Measurements from ENCODE around the gene ICAM2.

DNA sequence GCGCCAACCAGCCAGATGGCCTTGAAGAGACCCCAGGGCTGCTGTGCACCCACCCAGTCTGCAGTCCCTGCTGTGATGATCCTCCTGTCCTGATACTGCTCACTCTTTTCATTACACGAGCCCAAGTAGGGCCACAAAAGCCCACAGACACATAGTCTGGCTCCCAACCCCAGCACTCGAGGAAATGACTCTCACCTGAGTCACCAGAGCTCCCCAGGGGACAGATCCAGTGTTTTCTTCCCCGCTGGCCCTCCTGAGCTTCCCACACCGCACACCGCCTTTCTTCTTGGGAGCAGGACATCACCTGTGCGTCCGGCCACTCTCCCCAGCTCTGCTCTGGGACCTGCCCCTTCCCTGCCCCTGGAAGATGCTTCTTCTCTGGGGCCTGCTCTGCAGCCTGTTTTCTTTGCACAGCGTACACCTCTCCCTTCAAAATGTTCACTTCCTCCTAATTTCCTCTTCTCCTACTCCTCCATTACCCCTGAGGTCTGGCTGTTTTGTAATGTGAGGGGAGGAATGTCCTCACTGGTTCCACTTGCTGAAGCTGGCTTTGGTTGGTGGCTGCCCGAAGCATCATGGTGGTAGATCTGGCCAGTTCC lies 45.7 kb downstream of the ICAM2 start:
- TF ChIP-seq SIN3A (IDR thresholded peaks at IDR 0.05; ENCODE audit: borderline replicate concordance, insufficient read depth, low read length) (no peak), TAF1 (IDR thresholded peaks at IDR 0.05; ENCODE audit: borderline replicate concordance, insufficient read depth, low read length) (no peak), POLR2AphosphoS5 (IDR thresholded peaks at IDR 0.05; ENCODE audit: low read depth, low read length) (no peak), FOXP2 (optimal IDR thresholded peaks at IDR 0.05; ENCODE audit: borderline replicate concordance, extremely low read depth, extremely low read length, insufficient read depth) (no peak)
- TF ChIP-seq, protein P1, sequence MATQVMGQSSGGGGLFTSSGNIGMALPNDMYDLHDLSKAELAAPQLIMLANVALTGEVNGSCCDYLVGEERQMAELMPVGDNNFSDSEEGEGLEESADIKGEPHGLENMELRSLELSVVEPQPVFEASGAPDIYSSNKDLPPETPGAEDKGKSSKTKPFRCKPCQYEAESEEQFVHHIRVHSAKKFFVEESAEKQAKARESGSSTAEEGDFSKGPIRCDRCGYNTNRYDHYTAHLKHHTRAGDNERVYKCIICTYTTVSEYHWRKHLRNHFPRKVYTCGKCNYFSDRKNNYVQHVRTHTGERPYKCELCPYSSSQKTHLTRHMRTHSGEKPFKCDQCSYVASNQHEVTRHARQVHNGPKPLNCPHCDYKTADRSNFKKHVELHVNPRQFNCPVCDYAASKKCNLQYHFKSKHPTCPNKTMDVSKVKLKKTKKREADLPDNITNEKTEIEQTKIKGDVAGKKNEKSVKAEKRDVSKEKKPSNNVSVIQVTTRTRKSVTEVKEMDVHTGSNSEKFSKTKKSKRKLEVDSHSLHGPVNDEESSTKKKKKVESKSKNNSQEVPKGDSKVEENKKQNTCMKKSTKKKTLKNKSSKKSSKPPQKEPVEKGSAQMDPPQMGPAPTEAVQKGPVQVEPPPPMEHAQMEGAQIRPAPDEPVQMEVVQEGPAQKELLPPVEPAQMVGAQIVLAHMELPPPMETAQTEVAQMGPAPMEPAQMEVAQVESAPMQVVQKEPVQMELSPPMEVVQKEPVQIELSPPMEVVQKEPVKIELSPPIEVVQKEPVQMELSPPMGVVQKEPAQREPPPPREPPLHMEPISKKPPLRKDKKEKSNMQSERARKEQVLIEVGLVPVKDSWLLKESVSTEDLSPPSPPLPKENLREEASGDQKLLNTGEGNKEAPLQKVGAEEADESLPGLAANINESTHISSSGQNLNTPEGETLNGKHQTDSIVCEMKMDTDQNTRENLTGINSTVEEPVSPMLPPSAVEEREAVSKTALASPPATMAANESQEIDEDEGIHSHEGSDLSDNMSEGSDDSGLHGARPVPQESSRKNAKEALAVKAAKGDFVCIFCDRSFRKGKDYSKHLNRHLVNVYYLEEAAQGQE (IDR thresholded peaks at IDR 0.05; ENCODE audit: insufficient read depth in 1 of 2, low read depth in 2 of 2, low read length in 2 of 2), result no peak
